Keratinocyte (primary cell): ENCODE data around the gene LAPTM5. TPM values are rescaled to one million over a fixed set of nuclear protein-coding genes. Genes with fewer than 3 reads are reported as not detected.
A peak's percentile ranks its signal among the peaks of the same experiment; 100 is the strongest.

Experiments
- DNase-seq: peaks from one replicate; pipeline ENCODE4 v3.0.0-alpha.2; 2011; ENCODE audit warnings: low read depth, missing footprints, low spot score
- FAIRE-seq: peaks from 2 replicates; lab custom pipeline; 2011; peaks lifted over from hg19 to GRCh38; lab: Jason Lieb, UNC
- H2AFZ ChIP-seq: 2 replicates; pipeline ENCODE4 v1.6.0; 2012; ENCODE audit warnings: low read length, control low read depth, inconsistent platforms; ENCODE audit not compliant: control insufficient read depth
- H3K27ac ChIP-seq: 2 replicates; pipeline ENCODE4 v1.5.1; 2011; ENCODE audit warnings: low read length; ENCODE audit not compliant: control insufficient read depth, insufficient read depth
- H3K27me3 ChIP-seq: 3 replicates; pipeline ENCODE4 v1.6.0; 2011; ENCODE audit warnings: low read length; ENCODE audit not compliant: control insufficient read depth, insufficient read depth; ENCODE audit errors: extremely low read depth
- H3K36me3 ChIP-seq, 2 experiments: 2 replicates in 1 of 2; 3 replicates in 1 of 2; pipeline ENCODE4 v1.5.1; 2011; ENCODE audit warnings: low read length in 2 of 2, mild to moderate bottlenecking in 1 of 2; ENCODE audit not compliant: control insufficient read depth in 2 of 2, insufficient read depth in 2 of 2; ENCODE audit errors: extremely low read depth in 1 of 2
- H3K4me1 ChIP-seq: 3 replicates; pipeline ENCODE4 v1.5.1; 2011; ENCODE audit warnings: low read length; ENCODE audit not compliant: control insufficient read depth, insufficient read depth; ENCODE audit errors: extremely low read depth
- H3K4me2 ChIP-seq: 3 replicates; pipeline ENCODE4 v1.6.0; 2011; ENCODE audit warnings: low read depth, low read length; ENCODE audit not compliant: control insufficient read depth, insufficient read depth; ENCODE audit errors: extremely low read depth
- H3K4me3 ChIP-seq, 3 experiments: fragments of 200-600 bp in 1 of 3; sonication (generic) in 1 of 3; 2 replicates in 2 of 3; 3 replicates in 1 of 3; pipeline ENCODE4 v1.5.1; 2011 to 2016; ENCODE audit warnings: low read length in 3 of 3, mild to moderate bottlenecking in 3 of 3, control low read depth in 2 of 3, inconsistent platforms in 1 of 3, low read depth in 1 of 3, mixed read lengths in 1 of 3, mixed run types in 1 of 3, moderate library complexity in 1 of 3; ENCODE audit not compliant: control insufficient read depth in 2 of 3, insufficient read depth in 2 of 3; ENCODE audit errors: extremely low read depth in 1 of 3
- H3K79me2 ChIP-seq: 2 replicates; pipeline ENCODE4 v1.6.0; 2012; ENCODE audit warnings: low read length; ENCODE audit not compliant: control insufficient read depth, insufficient read depth
- H3K9ac ChIP-seq: 3 replicates; pipeline ENCODE4 v1.6.0; 2011; ENCODE audit warnings: low read length; ENCODE audit not compliant: control insufficient read depth, insufficient read depth; ENCODE audit errors: extremely low read depth
- H3K9me1 ChIP-seq: 3 replicates; pipeline ENCODE4 v1.6.0; 2011; ENCODE audit warnings: low read length; ENCODE audit not compliant: control insufficient read depth, insufficient read depth; ENCODE audit errors: extremely low read depth
- H3K9me3 ChIP-seq: 2 replicates; pipeline ENCODE4 v1.5.1; 2012; ENCODE audit warnings: low read depth, low read length; ENCODE audit not compliant: control insufficient read depth
- H4K20me1 ChIP-seq: 3 replicates; pipeline ENCODE4 v1.6.0; 2011; ENCODE audit warnings: low read length; ENCODE audit not compliant: control insufficient read depth, insufficient read depth; ENCODE audit errors: extremely low read depth
- CTCF ChIP-seq, 3 experiments: IDR thresholded peaks in 1 of 3; conservative IDR thresholded peaks in 1 of 3; optimal IDR thresholded peaks in 1 of 3; 2 replicates in 2 of 3; 3 replicates in 1 of 3; pipeline versions ENCODE3 to v1.5.1; 2011; ENCODE audit warnings: low read length in 3 of 3, mild to moderate bottlenecking in 3 of 3, moderate library complexity in 2 of 3, control low read depth in 1 of 3, inconsistent platforms in 1 of 3; ENCODE audit not compliant: insufficient read depth in 2 of 3; ENCODE audit errors: extremely low read depth in 1 of 3
- EZH2 ChIP-seq: IDR thresholded peaks from one replicate; pipeline ENCODE4 v1.6.1; 2012; ENCODE audit warnings: inconsistent platforms, mild to moderate bottlenecking, low read length, moderate library complexity
- dilution Hi-C: fragments of 300-500 bp; cut with MboI; formaldehyde crosslinking; loops from one replicate; pipeline ENCODE4 v1.7.0; 2020; ENCODE audit warnings: low sequenced_read_pairs; ENCODE audit not compliant: extremely low pct_ligation_motif_present
- polyA plus RNA-seq, 5 experiments: library from polyadenylated mRNA; depleted of rRNA in 3 of 5; stranded (reverse) in 3 of 5; stranded (forward) in 1 of 5; unstranded in 1 of 5; fragments of >200 nt; gene quantifications; 1 replicate in 1 of 5; 2 replicates in 3 of 5; 3 replicates in 1 of 5; pipeline versions ENCODE4 v1.2.1 to v1.2.3, GENCODE V29; 2011 to 2012; ENCODE audit warnings: missing spikeins in 2 of 5, low read depth in 1 of 5, low replicate concordance in 1 of 5

Gene LAPTM5
- polyA plus RNA-seq, 1 donor (not counting 4 experiments of a cell fraction or from before 2014, with no cell fraction given), result 0.18 TPM

GRCh38 chr1:30718091-30718635 lies 39.4 kb downstream of the LAPTM5 start:
- no peaks in the 10 kb centered on the region for H3K9me3 ChIP-seq
- H3K9me1 ChIP-seq, result no peaks in the 10 kb centered on the region
- H2AFZ ChIP-seq, result peak overlapping the region; percentile 32
- peak; percentile 69 for FAIRE-seq
- H4K20me1 ChIP-seq, result no peaks in the 10 kb centered on the region
- DNase-seq, result peak; percentile 81
- dilution Hi-C loops, result no loop called here
- H3K4me1 ChIP-seq, result peaks cover 21% of the 10 kb centered on the region
- H3K4me2 ChIP-seq, result no peak overlapping the region
- no peaks in the 10 kb centered on the region for H3K79me2 ChIP-seq
- no peak overlapping the region for H3K9ac ChIP-seq
- H3K4me3 ChIP-seq, result peak overlapping the region in 2 of 3 experiments; percentile 17 to 46
- H3K36me3 ChIP-seq, result peaks cover 0 to 2% of the 10 kb centered on the region in 2 experiments
- no peak overlapping the region for H3K27ac ChIP-seq
- no peaks in the 10 kb centered on the region for H3K27me3 ChIP-seq
- TF ChIP-seq CTCF (optimal IDR thresholded peaks at IDR 0.05 in 1 of 3, IDR thresholded peaks at IDR 0.05 in 1 of 3, conservative IDR thresholded peaks at IDR 0.05 in 1 of 3; ENCODE audit: extremely low read depth in 1 of 3, insufficient read depth in 2 of 3, low read length in 3 of 3) (no peak), EZH2 (no peak)

DNA sequence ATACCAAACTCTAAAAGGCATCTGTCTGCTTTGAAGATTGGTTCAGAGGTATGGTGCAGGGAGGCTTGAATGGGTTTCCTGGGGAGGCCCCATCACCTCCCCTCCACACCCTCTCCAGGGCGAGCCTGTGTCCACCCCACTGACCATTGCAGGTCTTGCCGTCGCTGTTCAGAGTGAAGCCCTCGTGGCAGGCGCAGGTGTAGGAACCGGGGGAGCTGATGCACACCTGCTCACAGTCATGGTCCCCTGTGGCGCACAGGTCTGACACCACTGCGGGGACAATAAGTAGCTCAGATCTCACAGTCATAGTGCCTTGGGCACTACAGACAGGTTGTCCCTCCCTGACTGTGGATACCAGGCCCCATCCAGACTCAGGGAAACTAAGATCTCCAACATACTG lies 40.9 kb downstream of the LAPTM5 start:
- H3K36me3 ChIP-seq, result no peaks in the 10 kb centered on the region
- FAIRE-seq (no peak), DNase-seq (no peak)
- dilution Hi-C loops, result no loop called here
- H3K4me2 ChIP-seq, result no peak overlapping the region
- no peak overlapping the region for H3K27ac ChIP-seq
- no peak overlapping the region for H3K4me3 ChIP-seq
- no peak overlapping the region for H2AFZ ChIP-seq
- TF ChIP-seq EZH2 (no peak), CTCF (optimal IDR thresholded peaks at IDR 0.05 in 1 of 3, IDR thresholded peaks at IDR 0.05 in 1 of 3, conservative IDR thresholded peaks at IDR 0.05 in 1 of 3; ENCODE audit: extremely low read depth in 1 of 3, insufficient read depth in 2 of 3, low read length in 3 of 3) (no peak)
- no peak overlapping the region for H3K9ac ChIP-seq
- peaks cover 21% of the 10 kb centered on the region for H3K4me1 ChIP-seq
- H3K27me3 ChIP-seq, result no peaks in the 10 kb centered on the region
- H3K9me1 ChIP-seq, result no peaks in the 10 kb centered on the region
- H3K9me3 ChIP-seq, result no peaks in the 10 kb centered on the region
- no peaks in the 10 kb centered on the region for H4K20me1 ChIP-seq
- no peaks in the 10 kb centered on the region for H3K79me2 ChIP-seq
